Measurements from ENCODE around the gene ZW10. TPM values are rescaled to one million over a fixed set of nuclear protein-coding genes. Genes with fewer than 3 reads are reported as not detected.

Gene ZW10
- 19.9 and 26.4 TPM in 2 replicates for total RNA-seq

GRCh38 chr11:113773416-113774173 is at the start of gene ZW10:
Gene ZW10, minus strand, starts transcription at chr11:113773692. Its CDS starts 26 bp downstream, at chr11:113773666.

GRCh38 chr11:113779496-113779895 is 6.0 kb upstream of the ZW10 start, which contains the start of gene CLDN25:
Gene CLDN25, plus strand, starts transcription at chr11:113779796. Its CDS starts 0 bp downstream, at chr11:113779796.

GRCh38 chr11:113705871-113706655 is 67.4 kb downstream of the ZW10 start, which contains the start of gene TMPRSS5:
Gene TMPRSS5, minus strand, starts transcription at chr11:113706308. Its CDS starts 84 bp downstream, at chr11:113706224.

Other genes with a start within 250 kb of the ZW10 start
- 0.09 TPM in 1 of 2 replicates, not detected in the other for gene TMPRSS5, start 67.4 kb downstream of the ZW10 start, total RNA-seq
- gene CLDN25, start 6.1 kb upstream of the ZW10 start, total RNA-seq, result not detected in 2 replicates
- gene USP28, start 101.9 kb upstream of the ZW10 start, total RNA-seq, result 32.4 and 37.6 TPM in 2 replicates
- not detected in 2 replicates for gene HTR3B, start 131.1 kb upstream of the ZW10 start, total RNA-seq
- not detected in 2 replicates for gene HTR3A, start 201.4 kb upstream of the ZW10 start, total RNA-seq